ENCODE results near the gene ZNF555.

DNA sequence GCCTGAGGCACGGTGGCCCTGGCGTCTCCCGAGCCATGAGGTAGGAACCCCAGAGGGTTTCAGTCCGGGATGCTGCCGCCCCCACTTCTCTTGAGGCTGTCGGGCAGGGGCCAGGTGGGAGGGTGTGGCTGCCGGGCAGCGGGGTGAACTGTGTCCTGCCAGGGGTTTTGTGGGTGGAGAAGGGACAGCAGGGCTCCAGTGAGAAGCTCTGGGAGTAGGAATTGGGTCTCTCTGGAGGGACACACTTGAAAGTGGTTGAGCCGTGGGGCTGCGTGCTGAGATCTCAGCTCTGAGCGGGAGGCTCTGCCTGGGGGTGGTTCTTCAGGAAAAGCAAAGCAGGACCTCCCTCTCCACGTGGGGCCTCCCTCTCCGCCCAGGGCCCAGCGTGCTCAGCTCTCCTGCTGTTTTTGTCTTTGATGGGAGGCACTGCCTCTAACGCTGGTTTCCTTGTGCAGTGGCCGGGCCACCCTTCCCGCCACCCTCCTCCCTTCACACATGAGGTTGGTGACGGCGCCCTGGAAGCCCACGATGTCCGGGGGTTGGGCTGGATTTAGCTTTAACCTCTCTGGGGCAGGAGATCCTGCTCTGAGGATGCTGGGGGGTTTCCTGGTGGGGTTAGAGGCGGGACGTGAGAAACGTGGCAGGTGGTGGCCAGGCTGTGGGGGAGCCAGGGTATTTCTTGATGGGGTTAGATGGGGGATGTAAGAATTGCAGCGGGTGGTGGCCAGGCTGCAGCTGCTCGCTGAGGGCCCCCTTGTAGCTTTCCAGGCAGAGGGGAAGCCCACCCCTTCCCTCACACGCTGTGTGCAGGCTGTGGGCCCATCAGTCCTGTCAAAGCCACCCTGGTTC is 36.9 kb upstream of the ZNF555 start:
- TF ChIP-seq, protein P1, sequence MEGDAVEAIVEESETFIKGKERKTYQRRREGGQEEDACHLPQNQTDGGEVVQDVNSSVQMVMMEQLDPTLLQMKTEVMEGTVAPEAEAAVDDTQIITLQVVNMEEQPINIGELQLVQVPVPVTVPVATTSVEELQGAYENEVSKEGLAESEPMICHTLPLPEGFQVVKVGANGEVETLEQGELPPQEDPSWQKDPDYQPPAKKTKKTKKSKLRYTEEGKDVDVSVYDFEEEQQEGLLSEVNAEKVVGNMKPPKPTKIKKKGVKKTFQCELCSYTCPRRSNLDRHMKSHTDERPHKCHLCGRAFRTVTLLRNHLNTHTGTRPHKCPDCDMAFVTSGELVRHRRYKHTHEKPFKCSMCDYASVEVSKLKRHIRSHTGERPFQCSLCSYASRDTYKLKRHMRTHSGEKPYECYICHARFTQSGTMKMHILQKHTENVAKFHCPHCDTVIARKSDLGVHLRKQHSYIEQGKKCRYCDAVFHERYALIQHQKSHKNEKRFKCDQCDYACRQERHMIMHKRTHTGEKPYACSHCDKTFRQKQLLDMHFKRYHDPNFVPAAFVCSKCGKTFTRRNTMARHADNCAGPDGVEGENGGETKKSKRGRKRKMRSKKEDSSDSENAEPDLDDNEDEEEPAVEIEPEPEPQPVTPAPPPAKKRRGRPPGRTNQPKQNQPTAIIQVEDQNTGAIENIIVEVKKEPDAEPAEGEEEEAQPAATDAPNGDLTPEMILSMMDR (IDR thresholded peaks at IDR 0.05): no peak
- TF ChIP-seq EP300 (IDR thresholded peaks at IDR 0.05): no peak

Measured in upper lobe of left lung (tissue), 4 donors.